Thyroid gland (tissue), 4 donors: ENCODE measurements around the gene SQSTM1.

ENCODE experiments used
- POLR2A ChIP-seq, 2 donors: fragments of 450-650 bp; IDR thresholded peaks; one replicate each; pipeline ENCODE4 v1.6.1; 2017; ENCODE audit warnings: antibody characterized with exemption in 2 of 2, mild to moderate bottlenecking in 2 of 2, moderate library complexity in 1 of 2
- TF ChIP-seq, protein P1 (sequence below), 6 experiments: fragments of 200-600 bp in 3 of 6; fragments of 450-650 bp in 3 of 6; sonication (generic) in 3 of 6; IDR thresholded peaks; one replicate each; pipeline ENCODE4 v1.5.1; 2016 to 2019; ENCODE audit warnings: antibody characterized with exemption in 6 of 6, mild to moderate bottlenecking in 2 of 6, inconsistent platforms in 1 of 6, moderate library complexity in 1 of 6

- TF ChIP-seq, protein P1, sequence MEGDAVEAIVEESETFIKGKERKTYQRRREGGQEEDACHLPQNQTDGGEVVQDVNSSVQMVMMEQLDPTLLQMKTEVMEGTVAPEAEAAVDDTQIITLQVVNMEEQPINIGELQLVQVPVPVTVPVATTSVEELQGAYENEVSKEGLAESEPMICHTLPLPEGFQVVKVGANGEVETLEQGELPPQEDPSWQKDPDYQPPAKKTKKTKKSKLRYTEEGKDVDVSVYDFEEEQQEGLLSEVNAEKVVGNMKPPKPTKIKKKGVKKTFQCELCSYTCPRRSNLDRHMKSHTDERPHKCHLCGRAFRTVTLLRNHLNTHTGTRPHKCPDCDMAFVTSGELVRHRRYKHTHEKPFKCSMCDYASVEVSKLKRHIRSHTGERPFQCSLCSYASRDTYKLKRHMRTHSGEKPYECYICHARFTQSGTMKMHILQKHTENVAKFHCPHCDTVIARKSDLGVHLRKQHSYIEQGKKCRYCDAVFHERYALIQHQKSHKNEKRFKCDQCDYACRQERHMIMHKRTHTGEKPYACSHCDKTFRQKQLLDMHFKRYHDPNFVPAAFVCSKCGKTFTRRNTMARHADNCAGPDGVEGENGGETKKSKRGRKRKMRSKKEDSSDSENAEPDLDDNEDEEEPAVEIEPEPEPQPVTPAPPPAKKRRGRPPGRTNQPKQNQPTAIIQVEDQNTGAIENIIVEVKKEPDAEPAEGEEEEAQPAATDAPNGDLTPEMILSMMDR (IDR thresholded peaks at IDR 0.05) = no peak
- TF ChIP-seq POLR2A (IDR thresholded peaks at IDR 0.05) = no peak
Measured at GRCh38 chr5:179812135-179812825, 8.4 kb upstream of the SQSTM1 start.
